ENCODE data around the gene WBP2NL. TPM values are rescaled to one million over a fixed set of nuclear protein-coding genes. Genes with fewer than 3 reads are reported as not detected.
"Not testable (repeated sequence)": the region's sequence is repeated elsewhere in the genome, so short reads cannot be mapped to it uniquely, and the experiment has no call there.

WBP2NL gene, protein sequence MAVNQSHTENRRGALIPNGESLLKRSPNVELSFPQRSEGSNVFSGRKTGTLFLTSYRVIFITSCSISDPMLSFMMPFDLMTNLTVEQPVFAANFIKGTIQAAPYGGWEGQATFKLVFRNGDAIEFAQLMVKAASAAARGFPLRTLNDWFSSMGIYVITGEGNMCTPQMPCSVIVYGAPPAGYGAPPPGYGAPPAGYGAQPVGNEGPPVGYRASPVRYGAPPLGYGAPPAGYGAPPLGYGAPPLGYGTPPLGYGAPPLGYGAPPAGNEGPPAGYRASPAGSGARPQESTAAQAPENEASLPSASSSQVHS
- 1 to 10 TPM; 2.1 to 4.0 (median 3.4) TPM for total RNA-seq

DNA sequence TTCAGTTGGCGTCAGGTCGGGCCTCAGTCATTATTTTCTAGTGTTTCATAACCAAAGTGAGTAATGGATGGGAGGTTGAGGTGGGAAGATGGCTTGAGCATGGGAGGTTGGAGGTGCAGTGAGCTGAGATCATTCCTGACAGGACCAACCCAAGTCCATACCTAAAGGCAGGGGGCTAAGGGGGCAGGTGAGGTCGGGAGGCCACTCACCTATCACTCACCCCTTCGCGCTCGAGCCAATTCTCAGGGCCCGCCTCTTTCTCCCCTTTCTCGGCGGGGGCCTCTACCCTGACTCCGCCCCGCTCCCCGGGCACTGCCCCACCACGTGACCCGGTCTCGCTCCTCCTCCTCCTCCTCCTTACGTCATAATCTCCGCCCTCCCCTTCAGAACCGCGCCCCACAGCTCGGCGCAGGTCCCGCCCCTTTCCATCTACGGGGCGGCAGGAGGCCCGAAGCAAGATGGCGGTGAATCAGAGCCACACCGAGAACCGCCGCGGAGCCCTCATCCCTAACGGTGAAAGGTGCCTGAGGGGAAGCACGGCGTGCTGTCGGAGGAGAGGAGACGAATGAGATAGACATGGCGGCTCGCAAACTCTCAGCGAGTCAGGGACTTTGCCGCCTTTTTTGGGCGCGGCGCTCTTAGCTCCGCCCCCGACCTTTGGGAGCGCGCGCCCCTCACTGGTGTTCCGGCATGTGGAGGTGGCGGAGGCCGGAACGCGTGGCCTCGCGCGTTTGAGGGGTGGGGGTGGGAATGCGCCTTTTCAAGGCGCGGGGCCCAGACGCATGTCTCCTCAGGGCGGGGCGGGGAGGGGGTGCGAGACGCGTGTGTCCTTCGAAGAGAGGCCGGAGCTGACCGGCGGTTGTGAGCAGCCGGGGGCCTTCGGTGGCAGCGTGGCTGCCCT lies at the start of gene WBP2NL:
WBP2NL (plus strand) TSS at position 428 of the 901 bp plus-strand sequence; CDS start at position 459, 31 bp downstream.
- H3K27ac ChIP-seq: peak within 1 kb of the TSS in 3 of 4 donors; percentile 29 to 73 (median 70)

DNA sequence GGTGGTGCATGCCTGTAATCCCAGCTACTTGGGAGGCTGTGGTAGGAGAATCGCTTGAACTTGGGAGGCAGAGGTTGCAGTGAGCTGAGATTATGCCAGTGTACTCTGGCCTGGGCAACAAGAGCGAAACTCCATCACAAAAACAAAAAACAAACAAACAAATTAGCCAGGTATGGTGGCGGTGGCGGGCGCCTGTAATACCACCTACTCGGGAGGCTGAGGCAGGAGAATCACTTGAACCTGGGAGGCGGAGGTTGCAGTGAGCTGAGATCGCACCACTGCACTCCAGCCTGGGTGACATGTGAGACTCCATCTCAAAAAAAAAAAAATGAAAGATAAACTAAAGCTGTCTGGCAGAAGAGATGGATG lies 49.7 kb upstream of the WBP2NL start:
- not testable (repeated sequence) for H3K9me3 ChIP-seq, H3K36me3 ChIP-seq, H3K27me3 ChIP-seq, H3K4me1 ChIP-seq, H3K4me3 ChIP-seq, DNase-seq, H3K27ac ChIP-seq

More for the DNA sequence above, at the start of gene WBP2NL:
- H3K27me3 ChIP-seq: no peaks in the 10 kb centered on the region
- H3K9me3 ChIP-seq: no peaks in the 10 kb centered on the region
- H3K4me1 ChIP-seq: peaks cover 0 to 5% (median 0%) of the 10 kb centered on the region in 4 donors
- DNase-seq: peak; percentile 90 to 96 (median 95)
- TF ChIP-seq, protein P1, sequence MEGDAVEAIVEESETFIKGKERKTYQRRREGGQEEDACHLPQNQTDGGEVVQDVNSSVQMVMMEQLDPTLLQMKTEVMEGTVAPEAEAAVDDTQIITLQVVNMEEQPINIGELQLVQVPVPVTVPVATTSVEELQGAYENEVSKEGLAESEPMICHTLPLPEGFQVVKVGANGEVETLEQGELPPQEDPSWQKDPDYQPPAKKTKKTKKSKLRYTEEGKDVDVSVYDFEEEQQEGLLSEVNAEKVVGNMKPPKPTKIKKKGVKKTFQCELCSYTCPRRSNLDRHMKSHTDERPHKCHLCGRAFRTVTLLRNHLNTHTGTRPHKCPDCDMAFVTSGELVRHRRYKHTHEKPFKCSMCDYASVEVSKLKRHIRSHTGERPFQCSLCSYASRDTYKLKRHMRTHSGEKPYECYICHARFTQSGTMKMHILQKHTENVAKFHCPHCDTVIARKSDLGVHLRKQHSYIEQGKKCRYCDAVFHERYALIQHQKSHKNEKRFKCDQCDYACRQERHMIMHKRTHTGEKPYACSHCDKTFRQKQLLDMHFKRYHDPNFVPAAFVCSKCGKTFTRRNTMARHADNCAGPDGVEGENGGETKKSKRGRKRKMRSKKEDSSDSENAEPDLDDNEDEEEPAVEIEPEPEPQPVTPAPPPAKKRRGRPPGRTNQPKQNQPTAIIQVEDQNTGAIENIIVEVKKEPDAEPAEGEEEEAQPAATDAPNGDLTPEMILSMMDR (IDR thresholded peaks at IDR 0.05): no peak
- peak; percentile 49 to 58 for TF ChIP-seq POLR2A (IDR thresholded peaks at IDR 0.05)
- no peaks in the 10 kb centered on the region for H3K36me3 ChIP-seq
- H3K4me3 ChIP-seq: peak within 1 kb of the TSS; percentile 49 to 70 (median 58)

DNA sequence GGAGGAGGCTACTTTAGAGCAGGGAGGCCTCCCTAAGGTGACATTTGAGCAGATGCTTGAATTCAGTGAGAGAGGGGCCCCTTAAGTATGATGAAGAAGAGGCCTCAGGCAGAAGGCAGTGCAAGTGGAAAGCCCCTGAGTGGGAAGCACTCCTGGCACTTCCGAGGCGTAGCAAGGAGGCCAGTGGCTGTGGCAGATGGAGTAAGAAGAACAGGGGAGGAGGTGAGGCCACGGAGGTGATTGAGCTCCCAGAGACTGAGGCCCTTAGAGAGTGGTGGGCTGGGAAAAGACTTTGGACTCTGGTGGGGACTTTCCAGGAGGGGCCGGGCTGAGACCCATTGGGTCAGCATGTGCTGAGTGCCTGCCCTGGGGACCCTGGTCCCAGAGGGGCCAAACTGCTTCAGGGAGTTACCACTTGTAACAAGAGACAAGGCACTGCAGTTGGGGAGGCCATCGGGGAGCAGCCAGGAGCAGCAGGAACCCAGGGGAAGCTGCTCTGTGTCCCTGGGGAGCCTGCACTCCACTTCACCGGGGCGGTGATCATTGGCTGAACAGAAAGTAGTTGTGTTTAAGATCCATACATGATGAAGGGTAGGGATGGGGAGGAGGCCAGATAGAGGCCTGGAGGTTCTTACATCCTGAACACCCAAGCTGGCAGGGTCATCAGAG lies 49.2 kb upstream of the WBP2NL start:
- no peak overlapping the region for H3K27ac ChIP-seq
- TF ChIP-seq, protein P1 (IDR thresholded peaks at IDR 0.05): no peak
- no peak for TF ChIP-seq POLR2A (IDR thresholded peaks at IDR 0.05)
- H3K4me1 ChIP-seq: peaks cover 0 to 9% (median 3%) of the 10 kb centered on the region in 4 donors
- H3K9me3 ChIP-seq: no peaks in the 10 kb centered on the region
- no peaks in the 10 kb centered on the region for H3K27me3 ChIP-seq
- H3K36me3 ChIP-seq: no peaks in the 10 kb centered on the region
- no peak overlapping the region for H3K4me3 ChIP-seq
- DNase-seq: no peak

DNA sequence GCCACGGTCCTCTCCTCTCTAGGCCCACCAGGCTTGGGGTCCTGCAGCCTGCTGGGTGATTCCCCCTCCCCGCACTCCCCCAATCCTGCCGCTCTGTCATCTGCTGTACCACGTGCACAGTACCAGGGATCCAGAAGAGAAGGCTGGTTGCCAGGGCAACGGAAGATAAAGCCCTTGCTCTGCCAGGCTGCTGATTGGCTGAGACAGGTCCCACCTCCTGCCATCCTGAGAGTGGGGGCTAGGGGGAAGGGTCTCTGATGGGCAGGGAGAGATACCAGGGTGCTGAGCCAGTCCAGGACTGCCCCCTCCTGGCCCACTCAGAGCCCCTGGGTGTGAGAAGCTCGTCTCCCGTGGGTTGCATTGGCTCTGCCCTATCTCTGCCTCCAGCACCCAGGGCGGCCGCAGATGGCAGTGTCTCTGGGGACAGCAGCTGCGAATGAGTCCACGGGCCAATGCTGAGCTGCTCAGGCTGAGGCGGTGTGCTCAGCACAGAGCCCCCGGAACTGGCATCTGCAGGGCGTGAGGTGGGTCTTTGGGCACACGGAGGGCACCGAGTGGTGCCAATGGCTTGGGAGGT lies 46.6 kb upstream of the WBP2NL start, which contains the start of gene SMIM45:
SMIM45 (plus strand) TSS at position 253 of the 577 bp plus-strand sequence.
- Histone ChIP-seq H3K27ac (no peak within 1 kb of the TSS), H3K4me1 (peaks cover 0 to 2% (median 0%) of the 10 kb centered on the region in 4 donors), H3K9me3 (no peaks in the 10 kb centered on the region), H3K4me3 (no peak within 1 kb of the TSS), H3K36me3 (no peaks in the 10 kb centered on the region), H3K27me3 (no peaks in the 10 kb centered on the region)
- TF ChIP-seq, protein P1 (IDR thresholded peaks at IDR 0.05): no peak
- no peak for TF ChIP-seq POLR2A (IDR thresholded peaks at IDR 0.05)
- peak in 1 of 3 donors; percentile 44 for DNase-seq

DNA sequence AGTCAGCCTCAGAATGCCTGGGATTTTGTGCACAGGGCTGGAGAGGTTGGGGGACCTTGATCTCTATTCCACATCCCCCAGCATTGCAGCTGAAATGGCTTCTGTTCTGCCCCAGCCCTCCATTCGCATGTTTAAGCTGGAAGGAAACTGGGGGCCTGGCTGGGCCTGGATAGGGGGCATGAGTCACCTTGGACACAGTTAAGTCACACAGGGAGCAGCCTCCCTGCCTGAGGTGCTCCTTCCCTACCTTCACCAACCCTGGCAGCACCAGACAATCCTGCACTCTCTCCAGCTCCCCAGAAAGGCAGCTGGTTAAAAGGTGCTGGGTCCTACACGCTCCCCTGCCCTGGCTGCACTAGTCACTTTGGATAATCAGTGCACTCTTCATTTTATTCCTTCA lies 45.9 kb upstream of the WBP2NL start:
- TF ChIP-seq, protein P1 (IDR thresholded peaks at IDR 0.05): no peak
- TF ChIP-seq POLR2A (IDR thresholded peaks at IDR 0.05): no peak
- Histone ChIP-seq H3K4me1 (peaks cover 0 to 3% (median under 1%) of the 10 kb centered on the region in 4 donors), H3K27ac (no peak overlapping the region), H3K9me3 (no peaks in the 10 kb centered on the region), H3K27me3 (no peaks in the 10 kb centered on the region), H3K36me3 (no peaks in the 10 kb centered on the region), H3K4me3 (no peak overlapping the region)
- no peak for DNase-seq
